Nephron progenitor cell (in vitro differentiated cells): ENCODE data around the gene SLC25A21.
A peak's percentile ranks its signal among the peaks of the same experiment; 100 is the strongest.

Source experiments
- DNase-seq: peaks from one replicate; pipeline ENCODE4 v3.0.0; 2021
- H3K27ac Mint-ChIP-seq: 2 replicates; pipeline ENCODE4 v1.8.0; 2021; ENCODE audit warnings: mild to moderate bottlenecking, moderate library complexity, mixed read lengths
- H3K27me3 Mint-ChIP-seq: 2 replicates; pipeline ENCODE4 v1.8.0; 2021; ENCODE audit warnings: mild to moderate bottlenecking, low read depth, mixed read lengths; ENCODE audit not compliant: poor library complexity
- H3K36me3 Mint-ChIP-seq: 2 replicates; pipeline ENCODE4 v1.8.0; 2021; ENCODE audit warnings: low read depth, mixed read lengths
- H3K4me1 Mint-ChIP-seq: 2 replicates; pipeline ENCODE4 v1.8.0; 2021; ENCODE audit warnings: mixed read lengths
- H3K4me3 Mint-ChIP-seq: 2 replicates; pipeline ENCODE4 v1.8.0; 2021; ENCODE audit warnings: mild to moderate bottlenecking, moderate library complexity, mixed read lengths
- H3K9me3 Mint-ChIP-seq: 2 replicates; pipeline ENCODE4 v1.8.0; 2021; ENCODE audit warnings: mild to moderate bottlenecking, moderate library complexity, mixed read lengths
- TF ChIP-seq, protein P1 (sequence below): fragments of 200-600 bp; sonication (generic); IDR thresholded peaks from 2 replicates; pipeline ENCODE4 v1.5.0; 2021; ENCODE audit warnings: antibody characterized with exemption

Gene SLC25A21

DNA sequence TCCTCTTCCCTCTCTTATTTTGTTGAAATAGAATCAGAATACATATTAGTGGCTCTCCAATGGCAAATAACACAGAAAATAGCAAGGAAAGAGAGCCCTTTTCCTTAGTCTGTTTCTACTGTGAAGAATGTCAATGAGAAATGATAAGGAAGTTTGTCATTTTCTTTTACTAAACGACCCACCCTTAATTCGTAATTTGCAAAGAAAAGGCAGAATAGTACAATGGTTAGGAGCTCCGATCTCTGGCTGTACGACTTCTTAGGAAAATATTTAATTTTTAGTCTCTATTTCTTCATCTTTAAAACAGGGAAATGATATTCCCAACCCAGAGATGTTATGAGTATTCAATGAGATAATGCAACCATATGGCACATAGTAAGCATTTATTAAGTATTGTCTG lies 504.7 kb downstream of the SLC25A21 start:
- DNase-seq, result no peak
- Mint-ChIP-seq H3K4me3 (peak overlapping the region; percentile 71), H3K4me1 (peaks cover 50% of the 10 kb centered on the region), H3K27me3 (peaks cover 71% of the 10 kb centered on the region), H3K36me3 (peaks cover 21% of the 10 kb centered on the region), H3K27ac (no peak overlapping the region), H3K9me3 (no peaks in the 10 kb centered on the region)
- TF ChIP-seq, protein P1, sequence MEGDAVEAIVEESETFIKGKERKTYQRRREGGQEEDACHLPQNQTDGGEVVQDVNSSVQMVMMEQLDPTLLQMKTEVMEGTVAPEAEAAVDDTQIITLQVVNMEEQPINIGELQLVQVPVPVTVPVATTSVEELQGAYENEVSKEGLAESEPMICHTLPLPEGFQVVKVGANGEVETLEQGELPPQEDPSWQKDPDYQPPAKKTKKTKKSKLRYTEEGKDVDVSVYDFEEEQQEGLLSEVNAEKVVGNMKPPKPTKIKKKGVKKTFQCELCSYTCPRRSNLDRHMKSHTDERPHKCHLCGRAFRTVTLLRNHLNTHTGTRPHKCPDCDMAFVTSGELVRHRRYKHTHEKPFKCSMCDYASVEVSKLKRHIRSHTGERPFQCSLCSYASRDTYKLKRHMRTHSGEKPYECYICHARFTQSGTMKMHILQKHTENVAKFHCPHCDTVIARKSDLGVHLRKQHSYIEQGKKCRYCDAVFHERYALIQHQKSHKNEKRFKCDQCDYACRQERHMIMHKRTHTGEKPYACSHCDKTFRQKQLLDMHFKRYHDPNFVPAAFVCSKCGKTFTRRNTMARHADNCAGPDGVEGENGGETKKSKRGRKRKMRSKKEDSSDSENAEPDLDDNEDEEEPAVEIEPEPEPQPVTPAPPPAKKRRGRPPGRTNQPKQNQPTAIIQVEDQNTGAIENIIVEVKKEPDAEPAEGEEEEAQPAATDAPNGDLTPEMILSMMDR, result no peak

DNA sequence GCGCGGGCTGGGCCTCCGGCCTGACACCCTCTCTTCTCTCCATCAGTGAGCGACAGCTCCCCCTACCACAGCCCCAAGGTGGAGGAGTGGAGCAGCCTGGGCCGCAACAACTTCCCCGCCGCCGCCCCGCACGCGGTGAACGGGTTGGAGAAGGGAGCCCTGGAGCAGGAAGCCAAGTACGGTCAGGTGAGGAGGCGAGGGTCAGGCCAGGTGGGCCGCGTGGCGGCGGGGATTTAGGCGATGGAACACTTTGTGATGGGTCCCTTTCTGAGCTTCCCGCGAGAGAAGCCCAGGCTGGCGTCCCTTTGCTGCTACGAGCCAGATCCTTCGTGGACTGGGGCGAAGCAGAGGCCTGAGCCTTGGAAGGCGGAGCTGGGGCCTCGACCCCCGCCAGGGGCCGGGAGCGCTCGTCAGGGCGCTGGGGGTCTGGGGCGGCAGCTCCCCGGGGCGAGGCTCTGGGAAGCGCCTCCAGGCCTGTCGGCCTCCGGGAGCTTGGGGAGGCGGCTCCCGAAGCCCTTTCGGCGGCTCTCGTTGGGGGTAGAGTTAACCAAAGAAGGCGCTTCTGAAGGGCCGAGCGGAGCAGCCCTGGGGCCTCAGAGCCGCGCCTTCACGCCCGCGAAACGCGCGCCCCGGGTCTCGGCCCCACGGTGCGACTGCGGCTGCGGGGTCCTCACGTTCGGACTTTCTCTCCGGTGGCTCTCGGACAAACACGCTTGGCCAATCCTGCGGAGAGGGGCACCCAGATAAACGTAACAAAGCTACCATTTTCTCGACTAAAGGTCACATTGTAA lies 505.8 kb downstream of the SLC25A21 start:
- Mint-ChIP-seq H3K4me3 (peak overlapping the region; percentile 74), H3K27ac (no peak overlapping the region), H3K36me3 (peaks cover 13% of the 10 kb centered on the region), H3K9me3 (no peaks in the 10 kb centered on the region), H3K27me3 (peaks cover 78% of the 10 kb centered on the region), H3K4me1 (peaks cover 58% of the 10 kb centered on the region)
- peak; percentile 56 for DNase-seq
- TF ChIP-seq, protein P1, result no peak

DNA sequence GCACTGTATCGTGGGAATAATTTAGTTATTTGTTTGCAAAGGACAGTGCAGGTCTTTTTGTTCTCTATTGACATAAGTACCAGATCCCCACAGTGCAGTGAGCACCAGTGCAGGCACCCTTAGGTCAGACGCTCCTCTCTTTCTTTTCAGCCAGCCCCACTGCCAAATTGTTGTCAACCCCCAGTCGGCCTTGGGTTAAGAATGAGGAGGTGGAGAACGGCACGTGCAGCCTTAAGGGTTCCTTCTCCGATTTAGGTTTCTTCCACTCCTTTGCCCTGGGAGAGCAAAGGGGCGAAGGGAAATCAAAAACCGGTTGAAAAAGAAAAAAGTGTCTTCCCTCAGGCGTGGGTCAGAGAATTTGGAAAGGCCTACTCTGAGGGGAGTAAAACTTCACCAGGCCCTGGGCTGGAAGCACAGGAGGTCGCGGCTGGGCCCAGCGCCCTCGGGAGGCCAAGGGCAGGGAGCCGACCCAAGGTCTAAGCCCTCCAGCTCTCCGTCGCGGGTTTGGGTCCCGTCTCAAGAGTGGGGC lies 506.5 kb downstream of the SLC25A21 start:
- peaks cover 64% of the 10 kb centered on the region for H3K4me1 Mint-ChIP-seq
- H3K36me3 Mint-ChIP-seq, result peaks cover 8% of the 10 kb centered on the region
- no peak overlapping the region for H3K27ac Mint-ChIP-seq
- no peak for DNase-seq
- no peaks in the 10 kb centered on the region for H3K9me3 Mint-ChIP-seq
- peaks cover 84% of the 10 kb centered on the region for H3K27me3 Mint-ChIP-seq
- H3K4me3 Mint-ChIP-seq, result peak overlapping the region; percentile 49
- TF ChIP-seq, protein P1, result no peak

DNA sequence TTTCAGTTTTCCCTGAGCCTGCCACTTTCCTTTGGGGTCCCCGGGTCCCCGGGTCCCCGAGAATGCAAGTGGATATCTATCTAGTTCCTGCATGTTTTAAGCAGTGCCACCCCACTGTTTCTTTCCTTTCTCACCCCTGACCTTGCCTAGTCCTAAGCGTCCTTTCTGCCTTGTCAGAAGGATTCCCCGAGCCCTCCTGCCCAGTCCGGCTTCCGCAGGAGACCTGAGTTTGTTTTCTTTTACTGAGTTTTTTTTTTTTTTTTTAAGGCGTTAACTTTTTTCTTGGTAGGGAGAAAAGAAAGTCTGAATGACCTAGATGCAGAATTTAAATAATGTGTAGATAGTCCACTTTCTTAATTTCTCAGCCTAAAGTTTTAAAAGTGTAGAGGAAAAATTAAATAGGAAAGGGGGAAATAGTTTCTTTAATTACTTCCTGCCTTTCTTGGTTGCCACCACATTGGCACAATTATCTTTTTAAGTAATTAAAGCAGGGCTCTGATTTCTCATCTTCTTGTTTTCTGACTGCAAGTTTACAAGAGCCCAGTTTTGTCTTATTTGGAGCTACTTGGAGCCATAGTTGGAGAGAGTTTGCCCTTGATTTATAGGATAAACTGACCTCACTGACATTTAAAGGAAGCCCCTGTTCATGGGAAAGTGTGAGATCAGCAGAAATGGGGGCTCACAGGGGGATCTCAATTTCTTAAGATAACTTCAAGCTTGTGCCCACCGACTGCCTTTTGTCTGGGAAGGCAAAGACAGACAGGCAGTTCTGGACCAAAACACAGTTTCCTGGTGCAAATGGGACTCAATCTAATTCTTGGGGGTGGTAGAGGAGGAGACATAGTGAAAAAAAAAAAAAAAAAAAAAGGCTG lies 507.8 kb downstream of the SLC25A21 start:
- peak overlapping the region; percentile 73 for H3K27ac Mint-ChIP-seq
- no peaks in the 10 kb centered on the region for H3K9me3 Mint-ChIP-seq
- H3K27me3 Mint-ChIP-seq, result peaks cover 93% of the 10 kb centered on the region
- TF ChIP-seq, protein P1, result no peak
- DNase-seq, result no peak
- H3K4me1 Mint-ChIP-seq, result peaks cover 78% of the 10 kb centered on the region
- peaks cover 5% of the 10 kb centered on the region for H3K36me3 Mint-ChIP-seq
- peak overlapping the region; percentile 87 for H3K4me3 Mint-ChIP-seq

DNA sequence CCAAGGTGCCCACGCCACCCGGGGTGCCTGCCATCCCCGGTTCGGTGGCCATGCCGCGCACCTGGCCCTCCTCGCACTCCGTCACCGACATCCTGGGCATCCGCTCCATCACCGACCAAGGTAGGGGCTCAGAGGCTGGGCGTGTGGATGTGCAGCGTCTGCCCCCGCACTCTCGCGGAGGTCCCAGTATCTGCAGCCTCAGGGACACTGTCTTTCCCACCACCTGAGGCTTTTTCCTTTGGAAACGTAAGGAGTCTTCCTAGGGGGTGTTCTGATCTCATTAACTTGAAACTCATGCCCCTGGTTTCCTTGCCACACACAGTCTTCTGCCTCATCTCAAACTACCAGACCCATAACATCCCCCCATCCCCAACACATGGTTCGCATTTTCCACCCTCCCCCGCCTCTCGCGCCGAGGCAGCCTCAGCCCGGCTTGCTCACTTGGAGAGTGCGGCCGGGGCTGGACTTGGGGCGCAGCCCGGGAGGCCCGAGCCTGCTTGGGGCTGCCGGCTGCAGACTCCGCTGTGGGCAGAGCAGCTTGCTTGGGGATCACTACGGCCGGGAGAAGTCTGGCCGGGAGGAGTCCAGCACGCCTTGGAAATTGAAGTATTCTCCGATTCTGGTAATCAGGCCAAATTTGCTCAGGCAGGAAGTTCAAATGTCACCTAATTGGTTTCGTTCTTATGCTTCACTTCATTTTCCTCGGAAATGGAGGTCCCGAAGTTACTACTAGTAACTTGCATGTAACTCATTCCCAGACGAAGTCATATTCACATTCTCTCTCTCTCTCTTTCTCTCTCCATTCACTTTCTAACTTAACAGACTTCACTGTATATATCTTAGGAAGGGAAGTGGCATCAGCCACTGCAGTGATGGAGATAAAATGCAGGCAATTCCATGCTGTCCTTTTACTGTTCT lies 508.7 kb downstream of the SLC25A21 start:
- peaks cover 87% of the 10 kb centered on the region for H3K4me1 Mint-ChIP-seq

More for the DNA sequence above, 508.7 kb downstream of the SLC25A21 start:
- peaks cover 5% of the 10 kb centered on the region for H3K36me3 Mint-ChIP-seq
- no peaks in the 10 kb centered on the region for H3K9me3 Mint-ChIP-seq
- DNase-seq, result peak; percentile 57
- TF ChIP-seq, protein P1, result no peak
- H3K27ac Mint-ChIP-seq, result peak overlapping the region; percentile 73
- peaks cover 95% of the 10 kb centered on the region for H3K27me3 Mint-ChIP-seq
- peak overlapping the region; percentile 87 for H3K4me3 Mint-ChIP-seq
